ENCODE measurements around the gene PILRB.

The PILRB gene

GRCh38 chr7:100384628-100385294, 26.8 kb downstream of the PILRB start:
- no peak for DNase-seq
- Histone ChIP-seq H3K4me3 (ENCODE audit: low read depth, low read length) (no peak overlapping the region), H3K36me3 (no peaks in the 10 kb centered on the region), H3K4me1 (no peaks in the 10 kb centered on the region; the same call in 1 of the 2 replicates), H3K27me3 (no peaks in the 10 kb centered on the region; the same call in 1 of the 2 replicates), H3K9me3 (no peaks in the 10 kb centered on the region)
- TF ChIP-seq CTCF (IDR thresholded peaks at IDR 0.05; ENCODE audit: low read depth, low read length), result no peak

GRCh38 chr7:100386940-100387339, 29.0 kb downstream of the PILRB start:
- no peak overlapping the region for H3K4me3 ChIP-seq (ENCODE audit: low read depth, low read length)
- TF ChIP-seq CTCF (IDR thresholded peaks at IDR 0.05; ENCODE audit: low read depth, low read length), result no peak

GRCh38 chr7:100387695-100388094, 29.8 kb downstream of the PILRB start:
- H3K36me3 ChIP-seq, result no peaks in the 10 kb centered on the region
- no peak for DNase-seq
- no peaks in the 10 kb centered on the region for H3K9me3 ChIP-seq
- no peak overlapping the region for H3K4me3 ChIP-seq (ENCODE audit: low read depth, low read length)
- TF ChIP-seq CTCF (IDR thresholded peaks at IDR 0.05; ENCODE audit: low read depth, low read length), result no peak
- no peaks in the 10 kb centered on the region for H3K4me1 ChIP-seq
- H3K27me3 ChIP-seq, result no peaks in the 10 kb centered on the region; the same call in 1 of the 2 replicates

More at GRCh38 chr7:100386940-100387339, 29.0 kb downstream of the PILRB start:
- no peaks in the 10 kb centered on the region; the same call in 1 of the 2 replicates for H3K4me1 ChIP-seq
- DNase-seq, result no peak
- H3K36me3 ChIP-seq, result no peaks in the 10 kb centered on the region
- H3K27me3 ChIP-seq, result no peaks in the 10 kb centered on the region; the same call in 1 of the 2 replicates
- no peaks in the 10 kb centered on the region for H3K9me3 ChIP-seq

- no peaks in the 10 kb centered on the region for H3K4me1 ChIP-seq
- TF ChIP-seq CTCF (IDR thresholded peaks at IDR 0.05; ENCODE audit: low read depth, low read length), result no peak
- DNase-seq, result no peak
- no peaks in the 10 kb centered on the region for H3K9me3 ChIP-seq
- H3K4me3 ChIP-seq (ENCODE audit: low read depth, low read length), result no peak overlapping the region
- no peaks in the 10 kb centered on the region; the same call in 1 of the 2 replicates for H3K27me3 ChIP-seq
- H3K36me3 ChIP-seq, result no peaks in the 10 kb centered on the region
Observed at GRCh38 chr7:100389437-100390088, 31.6 kb downstream of the PILRB start.

GRCh38 chr7:100390286-100391009, 32.5 kb downstream of the PILRB start:
- no peak overlapping the region for H3K4me3 ChIP-seq (ENCODE audit: low read depth, low read length)
- TF ChIP-seq CTCF (IDR thresholded peaks at IDR 0.05; ENCODE audit: low read depth, low read length), result no peak

More at GRCh38 chr7:100390286-100391009, 32.5 kb downstream of the PILRB start:
- H3K27me3 ChIP-seq, result no peaks in the 10 kb centered on the region; the same call in 1 of the 2 replicates
- DNase-seq, result no peak
- H3K9me3 ChIP-seq, result no peaks in the 10 kb centered on the region
- H3K36me3 ChIP-seq, result no peaks in the 10 kb centered on the region
- no peaks in the 10 kb centered on the region for H3K4me1 ChIP-seq

All from BE2C (cell line).